PC-9 (cell line): ENCODE measurements around the gene OCA2. TPM values are rescaled to one million over a fixed set of nuclear protein-coding genes. Genes with fewer than 3 reads are reported as not detected.
A peak's percentile ranks its signal among the peaks of the same experiment; 100 is the strongest.

Experiments
- BruUV-seq: library from RNA; stranded (reverse); fragments of 400-500 nt; replicated peaks from 2 replicates; lab custom pipeline; 2021; lab: Mats Ljungman, UMichigan
- CTCF ChIA-PET: fragments of 300-600 bp; sonication (Branson Sonifier 250); formaldehyde crosslinking; loops from one replicate; lab custom pipeline; 2022; ENCODE audit warnings: antibody characterized with exemption; lab: Charles Lee
- POLR2A ChIA-PET: fragments of 300-600 bp; sonication (Branson Sonifier 250); formaldehyde crosslinking; loops from one replicate; lab custom pipeline; 2022; ENCODE audit warnings: antibody characterized with exemption; ENCODE audit not compliant: unreplicated experiment; lab: Charles Lee
- DNase-seq, 2 experiments: peaks; one replicate each; pipeline versions ENCODE4 v3.0.0 to v3.0.0-alpha.2; 2015 to 2022; ENCODE audit warnings: mixed read lengths in 1 of 2
- H2AFZ ChIP-seq: fragments of 200-600 bp; sonication (generic); 2 replicates; pipeline ENCODE4 v1.8.1; 2017; ENCODE audit warnings: antibody characterized with exemption
- H3F3A ChIP-seq: fragments of 200-600 bp; sonication (generic); 2 replicates; pipeline ENCODE4 v1.8.1; 2017; ENCODE audit warnings: antibody characterized with exemption, mild to moderate bottlenecking, low read depth; ENCODE audit not compliant: insufficient read depth
- H3K27ac ChIP-seq: fragments of 200-600 bp; sonication (generic); 2 replicates; pipeline ENCODE4 v1.6.1; 2016; ENCODE audit warnings: mixed run types
- H3K27me3 ChIP-seq: fragments of 200-600 bp; sonication (generic); 2 replicates; pipeline ENCODE4 v1.6.1; 2016; ENCODE audit warnings: low read depth, mixed run types; ENCODE audit not compliant: insufficient read depth
- H3K36me3 ChIP-seq: fragments of 200-600 bp; sonication (generic); 2 replicates; pipeline ENCODE4 v1.6.1; 2016; ENCODE audit warnings: low read depth, mixed run types
- H3K4me1 ChIP-seq: fragments of 200-600 bp; sonication (generic); replicated peaks from 2 replicates; pipeline ENCODE4 v1.6.1; 2016; ENCODE audit warnings: mixed run types; ENCODE audit not compliant: insufficient read depth
- H3K4me2 ChIP-seq: fragments of 200-600 bp; sonication (generic); 2 replicates; pipeline ENCODE4 v1.6.1; 2017; ENCODE audit warnings: mixed run types
- H3K4me3 ChIP-seq: fragments of 200-600 bp; sonication (generic); 2 replicates; pipeline ENCODE4 v1.6.1; 2016; ENCODE audit warnings: mixed run types
- H3K79me2 ChIP-seq: fragments of 200-600 bp; sonication (generic); 2 replicates; pipeline ENCODE4 v1.6.1; 2017; ENCODE audit warnings: low read depth, mixed run types
- H3K9me2 ChIP-seq: fragments of 200-600 bp; sonication (generic); 2 replicates; pipeline ENCODE4 v1.8.1; 2017; ENCODE audit warnings: mild to moderate bottlenecking; ENCODE audit not compliant: insufficient read depth
- H3K9me3 ChIP-seq: fragments of 200-600 bp; sonication (generic); 2 replicates; pipeline ENCODE4 v1.8.1; 2016; ENCODE audit warnings: low read depth; ENCODE audit not compliant: insufficient read depth
- H4K20me1 ChIP-seq: fragments of 200-600 bp; sonication (generic); 2 replicates; pipeline ENCODE4 v1.8.1; 2017; ENCODE audit not compliant: insufficient read depth
- EZH2 ChIP-seq: fragments of 200-600 bp; sonication (generic); IDR thresholded peaks from 2 replicates; pipeline ENCODE4 v1.8.0; 2017; ENCODE audit warnings: antibody characterized with exemption, low read depth
- intact Hi-C: fragments of 100-400 bp; cut with micrococcal nuclease; formaldehyde crosslinking; loops from one replicate; pipeline ENCODE4 v1.10.0; 2022; ENCODE audit not compliant: unreplicated experiment
- total RNA-seq: library from RNA; stranded (reverse); gene quantifications from 2 replicates; pipeline ENCODE4 v1.2.3, GENCODE V29; 2021
- TF ChIP-seq, protein P1 (sequence below): fragments of 200-600 bp; sonication (generic); conservative IDR thresholded peaks from 2 replicates; pipeline ENCODE4 v1.6.1; 2017; ENCODE audit warnings: mixed run types, antibody characterized with exemption, mild to moderate bottlenecking, moderate library complexity

The OCA2 gene
- total RNA-seq, 1 experiment from 2014 or later = not detected

DNA sequence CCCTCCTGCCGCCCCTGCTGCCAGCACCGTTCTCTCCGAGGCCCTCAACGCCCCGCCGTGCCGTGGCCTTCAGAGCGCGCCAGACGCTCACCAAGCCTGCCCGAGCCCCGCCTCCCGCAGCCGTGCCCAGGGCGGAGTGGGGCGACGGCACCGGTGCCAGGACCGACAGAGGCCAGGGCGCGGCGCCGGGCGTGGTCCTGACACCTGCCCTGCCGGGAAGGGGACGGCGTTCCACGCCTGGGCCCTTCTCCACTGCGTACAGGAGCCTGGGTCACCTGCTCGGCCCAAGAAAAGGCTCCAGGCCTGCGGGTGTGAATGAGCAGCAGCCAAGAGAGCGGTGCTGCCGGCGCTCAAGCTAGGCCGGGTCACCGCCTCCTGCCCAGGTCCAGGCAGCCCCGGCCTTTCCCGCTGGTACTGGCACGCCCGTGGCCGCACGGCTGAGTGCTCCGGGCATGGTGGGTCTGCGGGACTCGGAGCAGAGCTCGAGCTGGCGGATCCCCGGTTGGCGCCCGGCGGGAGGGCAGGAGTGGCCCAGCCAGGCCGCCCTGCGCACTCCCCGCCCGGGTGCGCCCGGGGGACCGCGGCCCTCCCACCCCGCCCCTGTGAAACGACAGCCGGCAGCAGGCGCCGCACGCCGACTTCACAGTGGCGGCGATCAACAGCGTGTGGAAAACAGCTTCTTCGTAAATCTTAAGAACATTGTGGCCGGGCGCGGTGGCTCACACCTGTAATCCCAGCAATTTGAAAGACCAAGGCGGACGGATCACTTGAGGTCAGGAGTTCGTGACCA is 4.2 kb downstream of the OCA2 start:
- no peaks in the 10 kb centered on the region for H3K4me1 ChIP-seq
- intact Hi-C loops = no loop called here
- ChIA-PET CTCF (interaction anchor here (0.5 kb wide), 1 partner anchor 138 kb away, joined by 3 read pairs; no protein-coding TSS in a partner anchor), POLR2A (no interaction called here)
- H3K36me3 ChIP-seq = no peaks in the 10 kb centered on the region
- TF ChIP-seq, protein P1, sequence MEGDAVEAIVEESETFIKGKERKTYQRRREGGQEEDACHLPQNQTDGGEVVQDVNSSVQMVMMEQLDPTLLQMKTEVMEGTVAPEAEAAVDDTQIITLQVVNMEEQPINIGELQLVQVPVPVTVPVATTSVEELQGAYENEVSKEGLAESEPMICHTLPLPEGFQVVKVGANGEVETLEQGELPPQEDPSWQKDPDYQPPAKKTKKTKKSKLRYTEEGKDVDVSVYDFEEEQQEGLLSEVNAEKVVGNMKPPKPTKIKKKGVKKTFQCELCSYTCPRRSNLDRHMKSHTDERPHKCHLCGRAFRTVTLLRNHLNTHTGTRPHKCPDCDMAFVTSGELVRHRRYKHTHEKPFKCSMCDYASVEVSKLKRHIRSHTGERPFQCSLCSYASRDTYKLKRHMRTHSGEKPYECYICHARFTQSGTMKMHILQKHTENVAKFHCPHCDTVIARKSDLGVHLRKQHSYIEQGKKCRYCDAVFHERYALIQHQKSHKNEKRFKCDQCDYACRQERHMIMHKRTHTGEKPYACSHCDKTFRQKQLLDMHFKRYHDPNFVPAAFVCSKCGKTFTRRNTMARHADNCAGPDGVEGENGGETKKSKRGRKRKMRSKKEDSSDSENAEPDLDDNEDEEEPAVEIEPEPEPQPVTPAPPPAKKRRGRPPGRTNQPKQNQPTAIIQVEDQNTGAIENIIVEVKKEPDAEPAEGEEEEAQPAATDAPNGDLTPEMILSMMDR = no peak
- no peak for TF ChIP-seq EZH2
- H3K79me2 ChIP-seq = no peaks in the 10 kb centered on the region
- H2AFZ ChIP-seq = no peak overlapping the region
- peak in 1 of 2 experiments; percentile 18 for DNase-seq
- H3K4me3 ChIP-seq = no peak overlapping the region
- no peaks in the 10 kb centered on the region for H3K9me2 ChIP-seq
- peaks cover 2% of the 10 kb centered on the region; the same call in 1 of the 2 replicates for H3K27me3 ChIP-seq
- no peaks in the 10 kb centered on the region for H4K20me1 ChIP-seq
- BruUV-seq = no TSS peak
- H3K4me2 ChIP-seq = no peak overlapping the region
- no peaks in the 10 kb centered on the region for H3K9me3 ChIP-seq
- H3F3A ChIP-seq = no peaks in the 10 kb centered on the region
- no peak overlapping the region for H3K27ac ChIP-seq

- peaks cover 3% of the 10 kb centered on the region; the same call in 1 of the 2 replicates for H3K27me3 ChIP-seq
- CTCF ChIA-PET = no interaction called here
- no peak for TF ChIP-seq EZH2
- TF ChIP-seq, protein P1 = no peak
- no peaks in the 10 kb centered on the region for H3K9me3 ChIP-seq
- H3F3A ChIP-seq = no peaks in the 10 kb centered on the region
- H3K36me3 ChIP-seq = no peaks in the 10 kb centered on the region
- intact Hi-C loops = no loop called here
- POLR2A ChIA-PET = no interaction called here
- H2AFZ ChIP-seq = no peak overlapping the region
- no peak overlapping the region for H3K4me3 ChIP-seq
- H3K27ac ChIP-seq = no peak overlapping the region
- H3K79me2 ChIP-seq = no peaks in the 10 kb centered on the region
- H3K4me2 ChIP-seq = no peak overlapping the region
- H4K20me1 ChIP-seq = no peaks in the 10 kb centered on the region
- no peaks in the 10 kb centered on the region for H3K4me1 ChIP-seq
- BruUV-seq = no TSS peak
- no peak for DNase-seq
- H3K9me2 ChIP-seq = no peaks in the 10 kb centered on the region
These were observed 5.2 kb downstream of the OCA2 start for GRCh38 chr15:28093752-28094535.

DNA sequence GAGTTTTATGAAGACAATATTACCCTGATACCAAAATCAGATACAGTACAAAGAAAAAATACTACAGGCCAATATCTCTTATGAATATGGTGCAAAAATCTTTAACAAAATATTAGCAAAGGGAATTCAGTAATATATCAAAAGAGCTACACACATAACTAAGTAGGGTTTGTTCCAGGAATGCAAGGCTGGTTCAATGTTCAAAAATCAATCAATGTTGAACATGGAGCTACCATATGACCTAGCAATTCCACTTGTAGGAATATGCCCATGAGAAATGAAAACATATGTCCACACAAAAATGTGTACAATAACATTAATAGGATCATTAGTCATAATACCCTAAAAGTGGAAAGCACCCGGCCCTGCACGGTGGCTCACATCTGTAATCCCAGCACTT is 7.8 kb downstream of the OCA2 start:
- H3K79me2 ChIP-seq = no peaks in the 10 kb centered on the region
- H3K4me1 ChIP-seq = no peaks in the 10 kb centered on the region
- BruUV-seq = no TSS peak
- peaks cover 3% of the 10 kb centered on the region; the same call in 1 of the 2 replicates for H3K27me3 ChIP-seq
- H3K9me2 ChIP-seq = no peaks in the 10 kb centered on the region
- no peaks in the 10 kb centered on the region for H3K36me3 ChIP-seq
- POLR2A ChIA-PET = no interaction called here
- H3K27ac ChIP-seq = no peak overlapping the region
- DNase-seq = no peak
- no peaks in the 10 kb centered on the region for H4K20me1 ChIP-seq
- no peak overlapping the region for H3K4me3 ChIP-seq
- CTCF ChIA-PET = no interaction called here
- TF ChIP-seq EZH2 = no peak
- no peaks in the 10 kb centered on the region for H3K9me3 ChIP-seq
- H3K4me2 ChIP-seq = no peak overlapping the region
- no peaks in the 10 kb centered on the region for H3F3A ChIP-seq
- intact Hi-C loops = no loop called here
- H2AFZ ChIP-seq = no peak overlapping the region
